Measurements from ENCODE around the gene SLN. TPM values are rescaled to one million over a fixed set of nuclear protein-coding genes. Genes with fewer than 3 reads are reported as not detected.
A peak's percentile ranks its signal among the peaks of the same experiment; 100 is the strongest.
"Not testable (repeated sequence)": the region's sequence is repeated elsewhere in the genome, so short reads cannot be mapped to it uniquely, and the experiment has no call there.

SLN gene
- total RNA-seq (not detected), polyA plus RNA-seq (not detected), total RNA-seq (0 reads per million in 6 experiments)

DNA sequence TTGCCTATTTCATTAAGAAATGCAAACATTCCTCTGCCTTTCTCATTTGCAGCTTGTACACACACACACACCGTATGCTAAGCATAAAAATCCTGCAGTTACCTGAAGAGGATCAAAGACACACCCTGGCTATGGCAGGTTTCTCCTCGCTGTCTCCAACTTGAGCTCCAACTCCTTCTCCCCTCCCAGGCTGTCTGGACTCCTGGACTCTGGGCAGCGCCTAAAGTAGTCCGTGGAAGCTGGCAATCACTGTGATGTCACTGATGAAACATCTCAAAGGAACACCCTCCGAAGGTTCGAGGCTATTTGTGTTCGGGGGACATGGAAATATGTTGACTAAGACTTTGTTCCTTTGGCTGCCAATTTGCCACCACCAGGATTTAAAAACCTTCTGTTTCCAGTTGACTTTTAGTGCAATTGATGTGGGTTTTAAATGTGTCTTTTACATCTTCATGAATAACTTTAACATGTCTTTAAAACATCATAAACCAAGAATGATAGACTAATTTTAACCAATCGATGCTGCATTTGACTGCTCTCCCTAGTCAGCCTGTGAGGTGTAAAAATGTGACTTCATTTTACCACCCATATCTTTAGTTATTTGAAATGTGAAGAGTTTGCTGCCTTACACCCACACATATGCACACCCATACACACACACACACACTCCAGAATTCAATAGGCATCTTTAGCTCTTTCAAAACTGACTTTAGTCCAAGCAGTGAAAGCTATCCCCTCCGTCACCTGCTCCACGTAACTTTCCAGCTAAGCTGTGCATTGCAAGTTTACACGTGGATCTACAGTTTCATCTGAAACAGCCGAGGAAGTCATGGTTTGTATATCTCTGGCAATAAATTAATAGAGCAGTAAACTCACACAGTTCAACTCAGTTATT, at the start of gene SLN:
TSS of gene SLN (minus strand) at position 196 of the 895 bp plus-strand sequence.
- Mint-ChIP-seq H3K27me3 (peaks cover 21 to 63% (median 33%) of the 10 kb centered on the region in 5 donors), H3K9me3 (peaks cover 0 to 4% (median 0%) of the 10 kb centered on the region in 9 donors), H3K27ac (no peak within 1 kb of the TSS), H3K4me3 (no peak within 1 kb of the TSS), H3K4me1 (no peaks in the 10 kb centered on the region), H3K36me3 (no peaks in the 10 kb centered on the region)
- POLR2A ChIA-PET, result no interaction called here
- ATAC-seq, result no peak
- no peak for DNase-seq

GRCh38 chr11:107758719-107759355, 47.0 kb upstream of the SLN start:
- H3K36me3 Mint-ChIP-seq, POLR2A ChIA-PET, ATAC-seq, H3K4me3 Mint-ChIP-seq, H3K4me1 Mint-ChIP-seq, H3K27ac Mint-ChIP-seq, DNase-seq: not testable (repeated sequence)
- Mint-ChIP-seq H3K9me3 (peaks cover 0 to 10% (median 0%) of the 10 kb centered on the region in 9 donors), H3K27me3 (peaks cover 17 to 64% (median 40%) of the 10 kb centered on the region in 5 donors)

- Mint-ChIP-seq H3K36me3 (peaks cover 0 to 10% (median 0%) of the 10 kb centered on the region in 3 donors), H3K4me1 (no peaks in the 10 kb centered on the region), H3K27me3 (peaks cover 16 to 63% (median 40%) of the 10 kb centered on the region in 5 donors), H3K9me3 (peaks cover 0 to 10% (median 0%) of the 10 kb centered on the region in 9 donors), H3K27ac (no peak overlapping the region), H3K4me3 (no peak overlapping the region)
- POLR2A ChIA-PET, result no interaction called here
- DNase-seq (no peak), ATAC-seq (no peak)
These were observed 45.8 kb upstream of the SLN start for GRCh38 chr11:107757661-107758060.

DNA sequence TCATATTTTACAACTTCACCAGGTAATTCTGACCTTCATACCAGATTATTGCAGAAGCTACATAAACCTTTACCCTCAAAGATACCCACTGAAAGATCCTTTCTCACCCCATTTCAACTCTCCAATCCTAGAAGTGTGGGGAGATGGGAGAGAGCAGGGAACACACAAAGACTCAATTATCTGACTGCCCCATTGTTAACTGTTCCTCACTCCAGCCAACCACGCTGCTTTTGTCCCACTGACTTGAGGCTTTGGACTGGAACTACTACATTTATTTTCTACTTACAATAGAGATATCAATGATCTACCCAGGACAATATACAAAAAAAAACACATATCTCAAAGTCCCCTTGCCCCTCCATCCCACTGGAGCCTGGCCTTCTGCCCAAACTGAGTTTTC, 44.7 kb upstream of the SLN start:
- H3K27ac Mint-ChIP-seq, result peak overlapping the region in 1 of 10 donors; percentile 10
- peaks cover 0 to 10% (median 0%) of the 10 kb centered on the region in 9 donors for H3K9me3 Mint-ChIP-seq
- H3K36me3 Mint-ChIP-seq, result peaks cover 0 to 10% (median 0%) of the 10 kb centered on the region in 3 donors
- peaks cover 17 to 58% (median 33%) of the 10 kb centered on the region in 5 donors for H3K27me3 Mint-ChIP-seq
- H3K4me3 Mint-ChIP-seq, result no peak overlapping the region
- POLR2A ChIA-PET, result no interaction called here
- ATAC-seq, result no peak
- DNase-seq, result no peak
- no peaks in the 10 kb centered on the region for H3K4me1 Mint-ChIP-seq

DNA sequence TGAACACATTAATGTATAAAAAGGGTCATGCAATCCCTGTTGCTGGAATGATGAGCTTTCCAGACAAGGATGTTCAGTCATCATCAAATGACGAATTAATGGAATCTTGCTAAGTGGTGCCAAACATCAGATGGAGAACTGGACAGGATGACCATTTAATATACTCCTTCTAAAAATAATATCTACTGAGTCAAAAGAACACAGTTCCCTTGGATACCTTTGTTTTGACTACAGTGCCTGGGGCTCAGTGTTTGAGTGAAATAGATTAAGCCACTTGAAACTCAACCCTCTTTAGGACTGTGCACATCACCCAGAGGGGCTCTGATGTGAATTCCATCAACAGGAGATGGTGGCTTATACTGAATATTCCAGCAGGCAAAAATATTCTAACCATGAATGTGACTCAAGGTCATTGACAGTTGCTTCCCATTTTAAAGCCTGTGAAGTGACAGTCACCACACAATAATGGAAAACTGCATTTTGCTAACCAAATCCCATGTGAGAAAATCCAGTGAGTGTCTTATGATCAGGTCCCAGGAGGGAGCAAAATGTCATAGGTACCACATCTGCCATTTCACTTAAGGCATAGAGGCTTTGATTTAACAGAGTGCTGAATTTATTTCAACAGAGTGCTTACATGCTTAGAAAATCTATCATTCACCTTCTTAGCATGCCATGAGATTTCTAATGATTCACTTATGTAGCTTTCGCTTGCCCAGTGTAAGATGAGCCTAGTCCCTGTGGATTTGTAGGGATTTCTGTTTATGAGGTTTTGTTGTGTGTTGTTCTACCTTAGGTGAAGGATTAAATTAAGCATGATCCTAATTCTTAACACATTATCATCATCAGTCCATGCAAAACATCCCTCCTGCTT, 41.3 kb upstream of the SLN start:
- Mint-ChIP-seq H3K27ac (no peak overlapping the region), H3K27me3 (peaks cover 15 to 33% (median 19%) of the 10 kb centered on the region in 5 donors), H3K9me3 (peaks cover 0 to under 1% (median 0%) of the 10 kb centered on the region in 9 donors), H3K4me3 (no peak overlapping the region), H3K36me3 (peaks cover 0 to 5% (median 0%) of the 10 kb centered on the region in 3 donors), H3K4me1 (no peaks in the 10 kb centered on the region)
- DNase-seq (no peak), ATAC-seq (no peak)
- POLR2A ChIA-PET, result no interaction called here

DNA sequence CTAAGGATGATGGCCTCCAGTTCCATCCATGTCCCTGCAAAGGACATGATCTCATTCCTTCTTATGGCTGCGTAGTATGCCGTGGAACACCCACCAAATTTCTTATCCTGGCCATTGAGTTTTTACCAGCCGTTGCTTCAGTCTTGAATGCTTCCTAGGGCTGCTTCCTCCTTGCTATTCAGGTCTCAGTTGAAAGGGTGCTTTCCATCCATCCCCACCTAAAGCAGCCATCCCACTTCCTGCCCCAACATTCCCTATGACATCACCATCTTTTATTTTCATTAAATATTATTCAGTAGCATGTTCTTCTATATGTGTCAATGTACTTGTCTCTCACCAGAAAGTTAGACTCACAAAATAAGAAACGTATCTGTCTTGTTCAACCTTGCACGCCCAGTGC, 40.7 kb upstream of the SLN start:
- POLR2A ChIA-PET, result no interaction called here
- DNase-seq (no peak), ATAC-seq (no peak)
- no peaks in the 10 kb centered on the region for H3K36me3 Mint-ChIP-seq
- H3K4me1 Mint-ChIP-seq, result no peaks in the 10 kb centered on the region
- H3K9me3 Mint-ChIP-seq, result peaks cover 0 to 1% (median 0%) of the 10 kb centered on the region in 9 donors
- no peak overlapping the region for H3K27ac Mint-ChIP-seq
- H3K4me3 Mint-ChIP-seq, result no peak overlapping the region
- H3K27me3 Mint-ChIP-seq, result peaks cover 10 to 26% (median 13%) of the 10 kb centered on the region in 5 donors

- Mint-ChIP-seq H3K27ac (no peak overlapping the region), H3K4me1 (no peaks in the 10 kb centered on the region), H3K9me3 (peaks cover 0 to 1% (median 0%) of the 10 kb centered on the region in 9 donors), H3K27me3 (peaks cover 6 to 12% (median 10%) of the 10 kb centered on the region in 5 donors), H3K4me3 (no peak overlapping the region), H3K36me3 (no peaks in the 10 kb centered on the region)
- POLR2A ChIA-PET, result no interaction called here
- no peak for ATAC-seq
- no peak for DNase-seq
These were observed 39.2 kb upstream of the SLN start for GRCh38 chr11:107751082-107751481.

DNA sequence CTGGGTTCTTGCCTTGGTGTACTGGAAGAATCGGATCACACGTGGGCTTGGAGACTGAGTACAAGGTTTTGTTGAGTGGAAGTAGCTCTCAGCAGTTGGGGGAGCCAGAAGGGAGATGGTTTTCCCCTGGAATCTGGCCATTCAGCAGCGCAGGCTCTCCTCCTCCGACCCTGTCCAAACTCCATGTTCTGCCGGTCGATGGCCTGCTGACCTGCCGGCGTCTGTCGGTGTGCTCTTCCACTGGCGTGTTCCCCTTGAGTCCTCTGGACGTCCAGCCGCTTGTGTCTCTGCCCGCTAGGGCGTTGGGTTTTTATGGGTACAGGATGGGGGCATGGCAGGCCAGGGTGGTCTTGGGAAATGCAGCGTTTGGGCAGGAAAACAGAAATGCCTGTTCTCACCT, 38.5 kb upstream of the SLN start:
- no peak for DNase-seq

DNA sequence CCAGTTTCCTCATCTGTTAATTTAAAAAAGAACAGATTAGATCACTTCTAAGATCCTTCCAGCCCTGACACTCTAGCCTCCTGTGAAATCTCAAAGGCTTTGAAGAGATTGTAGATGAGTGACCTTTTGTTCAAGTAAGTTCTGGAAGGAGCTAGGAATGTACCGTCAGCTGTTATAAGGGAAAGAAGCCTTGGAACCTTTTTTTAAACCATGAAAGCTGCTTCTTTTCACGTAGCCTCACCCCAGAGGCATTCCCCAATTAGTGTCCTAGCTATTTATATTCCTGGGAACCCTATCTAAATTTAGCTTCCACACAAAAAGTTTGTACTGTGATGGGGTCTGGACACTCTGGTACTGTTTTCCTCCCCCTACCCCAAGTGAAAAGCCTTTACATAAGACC, 35.8 kb upstream of the SLN start:
- no peak for DNase-seq
- ATAC-seq, result no peak
- H3K4me1 Mint-ChIP-seq, result no peaks in the 10 kb centered on the region
- POLR2A ChIA-PET, result no interaction called here
- peaks cover 0 to 1% (median 0%) of the 10 kb centered on the region in 9 donors for H3K9me3 Mint-ChIP-seq
- no peak overlapping the region for H3K27ac Mint-ChIP-seq
- H3K36me3 Mint-ChIP-seq, result no peaks in the 10 kb centered on the region
- H3K27me3 Mint-ChIP-seq, result peaks cover 20 to 37% (median 27%) of the 10 kb centered on the region in 5 donors
- H3K4me3 Mint-ChIP-seq, result no peak overlapping the region

More for the DNA sequence above, 38.5 kb upstream of the SLN start:
- H3K9me3 Mint-ChIP-seq, result peaks cover 0 to 1% (median 0%) of the 10 kb centered on the region in 9 donors
- H3K27me3 Mint-ChIP-seq, result peaks cover 5 to 17% (median 12%) of the 10 kb centered on the region in 5 donors
- POLR2A ChIA-PET, result no interaction called here
- H3K36me3 Mint-ChIP-seq, result no peaks in the 10 kb centered on the region
- ATAC-seq, result no peak
- H3K4me3 Mint-ChIP-seq, result no peak overlapping the region
- no peaks in the 10 kb centered on the region for H3K4me1 Mint-ChIP-seq
- H3K27ac Mint-ChIP-seq, result no peak overlapping the region

DNA sequence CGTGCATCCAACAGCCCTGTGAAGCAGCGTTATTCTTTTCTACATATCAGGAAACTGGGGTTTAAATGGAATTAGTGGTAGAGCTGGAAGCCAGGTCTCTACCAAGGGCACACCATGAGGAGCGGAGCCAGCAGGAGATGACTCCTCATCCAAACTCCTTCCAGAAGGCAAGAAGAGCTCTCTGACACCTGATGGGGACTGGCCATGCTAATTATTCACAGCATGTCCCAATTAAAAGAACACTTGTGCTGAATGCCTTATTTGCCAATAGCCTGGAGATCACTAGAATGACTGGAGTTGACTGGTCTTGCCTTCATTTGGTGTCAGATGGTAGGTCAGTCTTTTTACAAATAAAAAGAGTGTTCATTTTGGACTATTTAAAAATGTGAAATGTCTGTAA, 32.9 kb upstream of the SLN start:
- POLR2A ChIA-PET, result no interaction called here
- no peak overlapping the region for H3K4me3 Mint-ChIP-seq
- peaks cover 19 to 61% (median 37%) of the 10 kb centered on the region in 5 donors for H3K27me3 Mint-ChIP-seq
- DNase-seq (no peak), ATAC-seq (no peak)
- H3K27ac Mint-ChIP-seq, result no peak overlapping the region
- H3K4me1 Mint-ChIP-seq, result no peaks in the 10 kb centered on the region
- peaks cover 0 to 15% (median 3%) of the 10 kb centered on the region in 9 donors for H3K9me3 Mint-ChIP-seq
- H3K36me3 Mint-ChIP-seq, result peaks cover 0 to 10% (median 0%) of the 10 kb centered on the region in 3 donors

GRCh38 chr11:107743191-107743590, 31.3 kb upstream of the SLN start:
- Mint-ChIP-seq H3K9me3 (peaks cover 0 to 24% (median 3%) of the 10 kb centered on the region in 9 donors), H3K4me1 (no peaks in the 10 kb centered on the region), H3K4me3 (no peak overlapping the region), H3K27me3 (peaks cover 20 to 75% (median 40%) of the 10 kb centered on the region in 5 donors), H3K27ac (no peak overlapping the region), H3K36me3 (peaks cover 0 to 19% (median 0%) of the 10 kb centered on the region in 3 donors)
- ATAC-seq (no peak), DNase-seq (no peak)
- POLR2A ChIA-PET, result no interaction called here

GRCh38 chr11:107741044-107741823, 29.4 kb upstream of the SLN start:
- POLR2A ChIA-PET, result no interaction called here
- ATAC-seq (no peak), DNase-seq (no peak)
- H3K27me3 Mint-ChIP-seq, result peaks cover 23 to 75% (median 41%) of the 10 kb centered on the region in 5 donors
- peaks cover 0 to 24% (median 5%) of the 10 kb centered on the region in 9 donors for H3K9me3 Mint-ChIP-seq
- no peak overlapping the region for H3K27ac Mint-ChIP-seq
- H3K36me3 Mint-ChIP-seq, result peaks cover 0 to 19% (median 0%) of the 10 kb centered on the region in 3 donors
- no peak overlapping the region for H3K4me3 Mint-ChIP-seq
- no peaks in the 10 kb centered on the region for H3K4me1 Mint-ChIP-seq

All from naive thymus-derived CD8-positive, alpha-beta T cell (primary cell).